ENCODE measurements around the gene DOK1. TPM values are rescaled to one million over a fixed set of nuclear protein-coding genes. Genes with fewer than 3 reads are reported as not detected.

DOK1 gene
- polyA plus RNA-seq, 1 donor (not counting 4 experiments of a cell fraction or from before 2014, with no cell fraction given), result 0.97 TPM

DNA sequence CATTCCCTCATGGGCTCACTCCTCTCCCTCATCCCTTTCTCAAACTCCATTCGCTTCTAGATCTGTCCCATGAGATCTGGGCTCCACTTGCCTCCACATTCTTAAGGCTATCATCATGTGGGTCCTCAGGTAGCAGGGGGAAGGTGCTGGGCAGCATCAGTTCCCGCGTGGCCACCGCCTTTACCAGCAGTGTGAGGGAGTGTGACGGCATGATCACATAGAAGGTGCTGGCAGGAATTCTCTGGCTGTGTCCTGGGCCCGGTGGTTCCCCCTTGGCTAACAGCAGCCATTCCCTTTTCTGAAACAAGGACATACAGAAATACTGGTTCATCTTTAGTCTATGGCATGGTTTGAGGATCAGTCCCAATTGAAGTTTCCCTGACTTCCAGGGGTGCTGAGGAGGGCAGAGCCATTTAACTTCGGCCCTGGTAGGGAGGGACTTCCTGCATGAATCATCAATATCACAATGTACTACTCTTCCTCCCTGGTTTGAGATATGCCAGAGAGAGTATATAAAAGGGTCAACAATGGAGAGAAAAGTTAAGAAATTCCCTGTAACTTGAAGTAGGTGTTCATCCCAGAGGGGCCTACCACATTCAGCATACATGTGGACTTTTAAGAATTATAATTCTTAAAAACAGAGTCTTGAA lies 7.7 kb downstream of the DOK1 start:
- no peaks in the 10 kb centered on the region for H3K27me3 ChIP-seq (ENCODE audit: control insufficient read depth, extremely low read depth, insufficient read depth, low read length)
- no peak for FAIRE-seq
- H3K4me2 ChIP-seq (ENCODE audit: control insufficient read depth, extremely low read depth, insufficient read depth, low read depth, low read length), result no peak overlapping the region
- dilution Hi-C loops (cut with MboI; ENCODE audit: extremely low pct_ligation_motif_present, low sequenced_read_pairs), result no loop called here
- H3K9ac ChIP-seq (ENCODE audit: control insufficient read depth, extremely low read depth, insufficient read depth, low read length), result no peak overlapping the region
- H3K9me3 ChIP-seq (ENCODE audit: control insufficient read depth, low read depth, low read length), result no peaks in the 10 kb centered on the region
- H2AFZ ChIP-seq (ENCODE audit: control insufficient read depth, low read length), result no peak overlapping the region
- no peaks in the 10 kb centered on the region for H3K36me3 ChIP-seq (ENCODE audit: control insufficient read depth in 2 of 2, extremely low read depth in 1 of 2, insufficient read depth in 2 of 2, low read length in 2 of 2)
- no peaks in the 10 kb centered on the region for H4K20me1 ChIP-seq (ENCODE audit: control insufficient read depth, extremely low read depth, insufficient read depth, low read length)
- no peak overlapping the region for H3K27ac ChIP-seq (ENCODE audit: control insufficient read depth, insufficient read depth, low read length)
- DNase-seq (ENCODE audit: low read depth, low spot score), result no peak
- no peaks in the 10 kb centered on the region for H3K79me2 ChIP-seq (ENCODE audit: control insufficient read depth, insufficient read depth, low read length)
- TF ChIP-seq, protein P1, sequence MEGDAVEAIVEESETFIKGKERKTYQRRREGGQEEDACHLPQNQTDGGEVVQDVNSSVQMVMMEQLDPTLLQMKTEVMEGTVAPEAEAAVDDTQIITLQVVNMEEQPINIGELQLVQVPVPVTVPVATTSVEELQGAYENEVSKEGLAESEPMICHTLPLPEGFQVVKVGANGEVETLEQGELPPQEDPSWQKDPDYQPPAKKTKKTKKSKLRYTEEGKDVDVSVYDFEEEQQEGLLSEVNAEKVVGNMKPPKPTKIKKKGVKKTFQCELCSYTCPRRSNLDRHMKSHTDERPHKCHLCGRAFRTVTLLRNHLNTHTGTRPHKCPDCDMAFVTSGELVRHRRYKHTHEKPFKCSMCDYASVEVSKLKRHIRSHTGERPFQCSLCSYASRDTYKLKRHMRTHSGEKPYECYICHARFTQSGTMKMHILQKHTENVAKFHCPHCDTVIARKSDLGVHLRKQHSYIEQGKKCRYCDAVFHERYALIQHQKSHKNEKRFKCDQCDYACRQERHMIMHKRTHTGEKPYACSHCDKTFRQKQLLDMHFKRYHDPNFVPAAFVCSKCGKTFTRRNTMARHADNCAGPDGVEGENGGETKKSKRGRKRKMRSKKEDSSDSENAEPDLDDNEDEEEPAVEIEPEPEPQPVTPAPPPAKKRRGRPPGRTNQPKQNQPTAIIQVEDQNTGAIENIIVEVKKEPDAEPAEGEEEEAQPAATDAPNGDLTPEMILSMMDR (optimal IDR thresholded peaks at IDR 0.05 in 1 of 3, IDR thresholded peaks at IDR 0.05 in 1 of 3, conservative IDR thresholded peaks at IDR 0.05 in 1 of 3; ENCODE audit: extremely low read depth in 1 of 3, insufficient read depth in 2 of 3, low read length in 3 of 3), result no peak
- TF ChIP-seq EZH2 (IDR thresholded peaks at IDR 0.05; ENCODE audit: low read length), result no peak
- no peaks in the 10 kb centered on the region for H3K9me1 ChIP-seq (ENCODE audit: control insufficient read depth, extremely low read depth, insufficient read depth, low read length)
- H3K4me3 ChIP-seq (ENCODE audit: control insufficient read depth in 2 of 3, extremely low read depth in 1 of 3, insufficient read depth in 2 of 3, low read depth in 1 of 3, low read length in 3 of 3), result no peak overlapping the region
- peaks cover 41% of the 10 kb centered on the region for H3K4me1 ChIP-seq (ENCODE audit: control insufficient read depth, extremely low read depth, insufficient read depth, low read length)

DNA sequence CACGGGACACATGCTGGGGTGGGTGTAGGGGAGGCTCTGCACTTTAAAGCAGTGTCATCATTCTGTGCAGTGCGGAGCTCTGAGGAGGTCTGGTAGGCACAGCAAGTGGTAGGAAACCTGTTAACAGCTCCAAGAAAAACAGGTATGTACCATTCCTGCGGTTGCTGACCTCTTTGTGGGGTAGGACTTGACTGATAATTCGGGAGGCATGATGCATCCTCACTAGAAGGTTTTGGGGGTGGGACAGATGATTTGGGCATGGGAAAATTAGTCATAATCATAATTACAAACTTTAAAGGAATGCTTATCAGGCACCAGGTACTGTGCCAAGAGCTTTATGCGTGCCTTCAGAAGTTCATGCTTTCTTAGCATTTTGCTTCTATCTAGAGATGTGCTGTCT lies 9.7 kb downstream of the DOK1 start:
- no peaks in the 10 kb centered on the region for H3K36me3 ChIP-seq (ENCODE audit: control insufficient read depth in 2 of 2, extremely low read depth in 1 of 2, insufficient read depth in 2 of 2, low read length in 2 of 2)
- no peaks in the 10 kb centered on the region for H3K9me1 ChIP-seq (ENCODE audit: control insufficient read depth, extremely low read depth, insufficient read depth, low read length)
- no peaks in the 10 kb centered on the region for H4K20me1 ChIP-seq (ENCODE audit: control insufficient read depth, extremely low read depth, insufficient read depth, low read length)
- H3K79me2 ChIP-seq (ENCODE audit: control insufficient read depth, insufficient read depth, low read length), result no peaks in the 10 kb centered on the region
- no peaks in the 10 kb centered on the region for H3K9me3 ChIP-seq (ENCODE audit: control insufficient read depth, low read depth, low read length)
- no peaks in the 10 kb centered on the region for H3K27me3 ChIP-seq (ENCODE audit: control insufficient read depth, extremely low read depth, insufficient read depth, low read length)
- H2AFZ ChIP-seq (ENCODE audit: control insufficient read depth, low read length), result peak overlapping the region; percentile 17
- peaks cover 58% of the 10 kb centered on the region for H3K4me1 ChIP-seq (ENCODE audit: control insufficient read depth, extremely low read depth, insufficient read depth, low read length)
- TF ChIP-seq EZH2 (IDR thresholded peaks at IDR 0.05; ENCODE audit: low read length), result no peak
- TF ChIP-seq, protein P1 (optimal IDR thresholded peaks at IDR 0.05 in 1 of 3, IDR thresholded peaks at IDR 0.05 in 1 of 3, conservative IDR thresholded peaks at IDR 0.05 in 1 of 3; ENCODE audit: extremely low read depth in 1 of 3, insufficient read depth in 2 of 3, low read length in 3 of 3), result no peak
- no peak overlapping the region for H3K9ac ChIP-seq (ENCODE audit: control insufficient read depth, extremely low read depth, insufficient read depth, low read length)
- DNase-seq (ENCODE audit: low read depth, low spot score) (peak; percentile 89), FAIRE-seq (peak; percentile 86)
- peak overlapping the region; percentile 31 for H3K4me2 ChIP-seq (ENCODE audit: control insufficient read depth, extremely low read depth, insufficient read depth, low read depth, low read length)
- no peak overlapping the region for H3K4me3 ChIP-seq (ENCODE audit: control insufficient read depth in 2 of 3, extremely low read depth in 1 of 3, insufficient read depth in 2 of 3, low read depth in 1 of 3, low read length in 3 of 3)
- dilution Hi-C loops (cut with MboI; ENCODE audit: extremely low pct_ligation_motif_present, low sequenced_read_pairs), result no loop called here
- peak overlapping the region; percentile 37 for H3K27ac ChIP-seq (ENCODE audit: control insufficient read depth, insufficient read depth, low read length)
